ELR (cell line): ENCODE measurements around the gene PLCH2.
"Not testable (repeated sequence)": the region's sequence is repeated elsewhere in the genome, so short reads cannot be mapped to it uniquely, and the experiment has no call there.

Experiments used
- DNase-seq: peaks from one replicate; pipeline ENCODE4 v3.0.0-alpha.2; 2015; ENCODE audit warnings: low read depth

PLCH2 gene, protein sequence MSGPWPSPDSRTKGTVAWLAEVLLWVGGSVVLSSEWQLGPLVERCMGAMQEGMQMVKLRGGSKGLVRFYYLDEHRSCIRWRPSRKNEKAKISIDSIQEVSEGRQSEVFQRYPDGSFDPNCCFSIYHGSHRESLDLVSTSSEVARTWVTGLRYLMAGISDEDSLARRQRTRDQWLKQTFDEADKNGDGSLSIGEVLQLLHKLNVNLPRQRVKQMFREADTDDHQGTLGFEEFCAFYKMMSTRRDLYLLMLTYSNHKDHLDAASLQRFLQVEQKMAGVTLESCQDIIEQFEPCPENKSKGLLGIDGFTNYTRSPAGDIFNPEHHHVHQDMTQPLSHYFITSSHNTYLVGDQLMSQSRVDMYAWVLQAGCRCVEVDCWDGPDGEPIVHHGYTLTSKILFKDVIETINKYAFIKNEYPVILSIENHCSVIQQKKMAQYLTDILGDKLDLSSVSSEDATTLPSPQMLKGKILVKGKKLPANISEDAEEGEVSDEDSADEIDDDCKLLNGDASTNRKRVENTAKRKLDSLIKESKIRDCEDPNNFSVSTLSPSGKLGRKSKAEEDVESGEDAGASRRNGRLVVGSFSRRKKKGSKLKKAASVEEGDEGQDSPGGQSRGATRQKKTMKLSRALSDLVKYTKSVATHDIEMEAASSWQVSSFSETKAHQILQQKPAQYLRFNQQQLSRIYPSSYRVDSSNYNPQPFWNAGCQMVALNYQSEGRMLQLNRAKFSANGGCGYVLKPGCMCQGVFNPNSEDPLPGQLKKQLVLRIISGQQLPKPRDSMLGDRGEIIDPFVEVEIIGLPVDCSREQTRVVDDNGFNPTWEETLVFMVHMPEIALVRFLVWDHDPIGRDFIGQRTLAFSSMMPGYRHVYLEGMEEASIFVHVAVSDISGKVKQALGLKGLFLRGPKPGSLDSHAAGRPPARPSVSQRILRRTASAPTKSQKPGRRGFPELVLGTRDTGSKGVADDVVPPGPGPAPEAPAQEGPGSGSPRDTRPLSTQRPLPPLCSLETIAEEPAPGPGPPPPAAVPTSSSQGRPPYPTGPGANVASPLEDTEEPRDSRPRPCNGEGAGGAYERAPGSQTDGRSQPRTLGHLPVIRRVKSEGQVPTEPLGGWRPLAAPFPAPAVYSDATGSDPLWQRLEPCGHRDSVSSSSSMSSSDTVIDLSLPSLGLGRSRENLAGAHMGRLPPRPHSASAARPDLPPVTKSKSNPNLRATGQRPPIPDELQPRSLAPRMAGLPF (N-terminal part only)

DNA sequence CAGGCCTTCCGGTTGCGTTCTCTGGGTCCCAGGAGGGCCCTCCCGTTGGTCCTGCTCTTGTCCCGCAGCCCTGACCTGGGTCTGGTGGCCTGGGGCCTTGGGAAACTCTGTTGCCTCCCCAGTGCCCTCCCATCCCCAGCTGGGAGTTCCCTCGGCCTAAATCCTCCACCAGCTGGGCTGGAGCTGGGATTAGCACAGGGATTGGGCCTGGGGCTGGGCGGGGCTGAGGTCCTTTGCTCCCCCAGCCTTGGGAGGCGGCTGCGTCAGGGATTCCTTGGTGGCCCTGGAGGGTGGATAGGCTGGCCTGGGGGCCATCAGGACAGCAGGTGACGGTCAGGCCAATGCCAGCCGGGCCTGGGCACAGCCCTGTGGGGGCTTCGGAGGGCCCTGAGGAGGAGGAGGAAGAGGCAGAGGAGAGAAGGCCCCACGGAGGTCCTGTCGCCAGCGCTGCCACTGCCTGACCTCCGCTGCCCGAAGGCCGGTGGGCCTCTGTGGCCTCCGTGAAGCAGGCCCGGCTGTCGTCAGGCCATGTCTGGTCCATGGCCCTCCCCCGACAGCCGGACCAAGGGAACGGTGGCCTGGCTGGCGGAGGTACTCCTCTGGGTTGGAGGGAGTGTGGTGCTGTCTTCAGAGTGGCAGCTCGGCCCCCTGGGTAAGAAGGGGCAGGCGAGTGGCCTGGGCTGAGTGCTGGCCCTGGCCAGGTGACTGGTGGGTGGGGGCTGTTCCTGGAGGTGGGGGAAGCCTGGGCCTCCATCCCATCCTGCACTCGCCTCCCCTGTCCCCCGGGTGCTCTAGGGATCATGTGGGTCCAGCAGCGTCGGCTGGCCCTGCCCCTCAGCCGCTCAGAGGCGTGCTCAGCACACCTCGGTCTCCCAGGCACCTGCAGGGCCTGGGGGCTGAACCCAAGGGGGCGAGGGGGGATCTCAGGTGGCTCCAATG is at the start of gene PLCH2:
Gene PLCH2 (plus strand): TSS at position 229 of the 939 bp plus-strand sequence. CDS start 300 bp downstream, at position 529.
- DNase-seq, result no peak

DNA sequence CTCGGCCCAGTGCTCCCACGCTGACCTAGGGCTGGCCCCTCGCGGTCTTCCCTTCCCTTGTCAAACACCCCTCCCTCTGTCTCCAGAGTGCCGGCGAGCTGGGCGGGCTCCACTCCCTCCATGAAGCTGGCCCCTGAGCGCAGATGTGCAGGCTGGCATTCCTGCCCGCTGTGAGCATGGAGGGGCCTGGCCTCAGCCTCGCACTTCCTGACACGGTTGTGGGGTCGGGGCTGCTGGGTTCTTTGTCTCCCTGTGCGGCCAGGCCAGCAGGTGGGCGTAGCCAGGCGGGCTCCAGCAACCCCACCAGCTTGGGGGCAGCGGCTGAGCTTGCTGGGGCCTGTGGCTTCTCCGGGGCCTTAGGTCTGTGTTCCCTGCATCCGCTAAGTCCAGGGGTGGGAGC is 49.5 kb upstream of the PLCH2 start:
- DNase-seq, result no peak

DNA sequence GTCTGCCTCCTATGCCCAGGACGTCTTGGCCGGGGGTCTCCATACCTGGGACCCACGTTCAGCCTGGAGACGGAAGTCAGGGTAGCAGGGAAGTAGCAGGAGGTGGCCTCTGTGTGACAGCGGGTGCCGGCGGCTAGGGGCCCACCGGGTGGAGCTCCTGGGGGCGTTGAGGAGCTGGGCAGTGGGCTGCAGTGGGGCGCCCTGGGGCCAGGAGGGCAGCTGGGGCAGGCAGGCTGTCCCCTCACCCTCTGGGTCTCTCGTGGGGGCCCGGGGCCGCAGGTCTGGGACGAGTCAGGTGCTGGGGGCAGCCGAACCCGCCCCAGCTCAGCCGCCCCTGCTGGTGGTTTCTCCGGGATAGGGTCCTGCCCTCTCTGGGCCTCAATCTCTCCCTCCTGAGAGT is 49.0 kb upstream of the PLCH2 start:
- no peak for DNase-seq

DNA sequence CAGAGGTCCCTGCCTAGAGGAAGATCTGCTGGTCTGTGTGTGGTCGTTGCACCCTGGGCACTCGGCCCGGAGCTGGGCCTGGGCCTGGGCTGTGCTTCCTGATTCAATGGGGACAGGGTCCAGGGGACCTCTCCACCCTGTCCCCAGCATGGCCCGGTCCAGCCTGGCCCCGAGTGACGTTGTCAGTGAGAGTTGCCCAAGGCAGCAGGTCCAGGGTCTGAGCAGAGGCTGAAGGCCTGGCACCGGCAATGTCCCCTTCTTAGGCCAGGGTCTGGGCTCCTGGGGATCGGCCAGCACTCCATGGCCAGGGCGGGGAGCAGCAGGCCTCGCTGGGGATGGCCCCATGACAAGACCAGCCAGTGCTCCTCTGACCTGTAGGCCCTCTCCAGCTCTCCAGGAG is 48.1 kb upstream of the PLCH2 start:
- no peak for DNase-seq

DNA sequence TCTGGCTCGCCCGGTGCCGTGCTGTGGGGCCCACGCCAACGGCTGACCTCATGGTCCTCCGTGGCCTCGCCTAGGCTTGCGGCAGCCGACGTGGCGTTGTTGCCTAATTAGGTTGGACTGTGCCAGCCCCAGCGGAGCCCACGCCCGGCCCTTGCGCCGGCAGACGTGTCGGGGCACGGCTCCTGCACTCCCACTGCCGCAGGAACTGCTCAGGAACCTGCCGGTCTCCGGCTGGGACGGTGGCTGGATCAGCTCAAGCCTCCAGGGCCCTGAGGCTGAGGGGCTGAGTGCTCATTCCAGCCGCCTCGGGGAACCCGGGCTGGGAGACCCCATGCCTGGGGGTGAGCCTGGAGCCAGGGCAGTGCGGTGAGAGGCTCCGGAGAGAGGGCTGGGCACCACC is 47.6 kb upstream of the PLCH2 start:
- DNase-seq, result no peak

DNA sequence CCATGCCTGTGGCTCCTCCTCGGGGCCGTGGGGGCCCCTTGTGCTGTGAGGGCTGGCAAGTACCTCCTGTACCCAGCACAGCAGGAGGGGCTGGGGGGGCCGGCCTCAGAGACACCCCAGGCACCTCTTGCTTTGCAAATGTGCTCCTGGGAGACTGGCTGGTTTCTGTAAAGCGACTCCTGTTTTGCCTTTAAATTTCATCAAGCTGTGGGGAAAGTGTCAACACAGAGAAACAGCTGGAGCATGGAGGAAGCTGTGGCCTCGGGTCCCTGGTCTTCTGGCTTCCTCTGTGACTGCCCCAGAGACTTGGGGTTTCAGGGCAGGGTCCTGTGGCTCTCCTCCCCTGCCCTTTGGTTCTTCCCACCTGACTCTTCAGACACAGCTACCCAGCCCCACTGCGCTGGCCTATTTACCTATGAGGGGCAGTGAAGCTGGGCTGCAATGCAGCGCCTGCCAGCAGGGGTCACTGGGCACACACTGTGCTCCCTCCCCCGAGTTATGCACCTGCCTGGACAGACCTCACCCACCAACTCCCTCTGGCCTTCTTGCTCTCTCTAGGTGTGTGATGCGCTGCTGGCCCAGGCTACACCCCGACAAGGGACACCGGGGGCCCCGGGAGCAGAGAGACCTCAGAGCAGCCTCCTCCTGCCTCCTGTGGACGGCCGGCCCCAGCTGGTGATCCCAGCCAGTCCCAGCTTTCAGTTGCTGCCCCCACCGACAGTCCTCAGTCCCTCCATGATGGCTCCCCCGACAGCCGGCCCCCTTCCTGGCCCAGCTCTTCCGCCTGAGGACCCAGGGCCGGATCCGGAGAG is 46.1 kb upstream of the PLCH2 start:
- no peak for DNase-seq

DNA sequence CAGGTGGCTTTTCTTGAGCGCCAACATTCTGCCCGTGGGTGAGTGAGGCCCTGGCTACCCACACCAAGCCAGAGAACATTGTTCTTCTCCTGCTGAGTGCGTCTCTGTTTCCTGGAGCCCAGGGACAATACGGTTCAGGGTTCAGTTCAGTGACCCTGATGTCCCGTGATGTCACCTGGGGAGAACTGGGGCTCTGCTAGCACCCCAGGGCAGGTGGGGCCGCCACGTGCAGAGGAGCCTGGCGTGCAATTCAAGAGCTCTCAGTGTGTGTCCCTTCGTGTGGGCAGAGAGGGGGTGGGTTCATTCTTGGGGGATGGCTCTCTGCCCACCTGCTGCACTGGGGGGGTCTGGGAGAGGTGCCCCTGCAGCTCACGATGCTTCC is 45.5 kb upstream of the PLCH2 start:
- DNase-seq, result no peak

DNA sequence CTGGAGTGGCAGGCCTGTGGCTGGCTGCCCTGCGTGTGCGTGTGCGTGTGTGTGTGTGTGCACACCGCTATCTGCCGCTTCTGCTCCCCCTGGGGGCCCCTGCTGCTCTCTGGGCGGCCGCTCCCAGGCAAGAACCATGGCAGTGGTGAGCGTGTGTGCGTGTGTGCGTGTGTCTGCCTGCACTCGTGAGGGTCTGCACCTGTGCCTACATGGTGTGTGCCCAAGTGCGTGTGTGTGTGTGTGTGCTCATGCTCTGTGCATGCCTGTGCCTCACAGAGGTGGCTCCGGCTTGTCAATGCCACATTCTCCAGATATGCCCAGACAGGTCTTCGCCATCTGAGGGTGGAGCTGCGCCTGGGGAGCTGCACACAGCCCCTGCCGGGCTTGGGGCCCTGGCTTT is 45.0 kb upstream of the PLCH2 start:
- DNase-seq, result no peak

DNA sequence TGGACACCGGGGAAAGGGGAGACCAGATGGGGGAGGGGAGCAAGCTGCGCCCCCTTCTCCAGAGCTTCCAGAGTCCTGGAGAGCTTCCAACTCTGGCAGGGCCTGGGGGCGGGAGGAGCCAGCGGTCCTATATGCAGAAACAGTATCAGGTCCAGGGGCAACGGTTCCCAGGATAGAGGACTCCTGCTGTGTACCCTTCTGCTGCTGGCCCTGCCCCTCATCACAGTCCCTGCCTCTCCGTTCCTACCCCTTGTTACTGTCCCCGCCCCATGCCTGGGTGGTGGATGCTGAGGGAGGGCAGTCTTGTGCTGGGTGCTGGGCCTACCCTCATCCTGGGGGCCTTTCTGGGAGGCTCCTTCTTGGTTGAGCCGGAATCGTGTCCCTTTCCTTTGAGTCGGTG is 44.6 kb upstream of the PLCH2 start:
- no peak for DNase-seq

DNA sequence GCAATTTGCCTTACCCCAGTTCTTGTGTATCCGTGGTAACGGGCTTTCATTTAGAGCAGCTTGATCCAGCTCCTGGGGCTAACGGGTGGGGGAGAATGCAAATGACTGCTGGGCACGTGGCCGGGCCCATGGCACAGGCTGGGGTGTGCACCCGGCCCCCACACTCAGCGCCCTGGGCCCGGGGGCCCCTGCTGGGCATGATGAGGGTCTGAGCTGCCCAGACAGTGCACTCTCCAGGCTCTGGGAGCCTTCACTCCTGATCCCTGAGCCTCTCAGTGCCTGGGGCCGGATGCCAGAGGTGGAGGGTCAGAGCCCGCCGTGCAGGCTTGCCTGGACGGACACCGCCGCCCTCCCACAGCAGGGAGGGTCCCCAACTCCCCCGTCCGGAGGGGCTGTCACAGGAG is 43.6 kb upstream of the PLCH2 start:
- no peak for DNase-seq

DNA sequence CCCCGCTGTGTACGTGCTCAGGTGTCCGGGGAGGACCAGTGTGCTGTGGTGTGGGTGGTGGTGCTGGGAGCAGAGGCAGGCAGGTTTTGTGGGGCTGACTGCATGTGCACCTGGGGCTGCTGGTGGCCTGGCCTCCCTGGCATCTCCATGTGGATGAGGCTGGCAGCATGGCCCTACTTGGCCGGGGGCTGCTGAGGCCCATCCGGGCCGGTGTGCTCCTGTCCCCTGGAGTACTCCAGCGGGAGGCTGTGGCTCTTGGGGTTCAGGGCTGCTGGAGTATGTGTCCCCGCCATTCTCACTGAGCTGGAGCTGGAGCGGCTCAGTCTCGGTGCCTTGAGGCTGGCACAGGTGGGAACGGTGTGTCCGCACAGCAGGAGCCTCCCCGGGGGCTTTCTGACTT is 42.9 kb upstream of the PLCH2 start:
- DNase-seq, result no peak

DNA sequence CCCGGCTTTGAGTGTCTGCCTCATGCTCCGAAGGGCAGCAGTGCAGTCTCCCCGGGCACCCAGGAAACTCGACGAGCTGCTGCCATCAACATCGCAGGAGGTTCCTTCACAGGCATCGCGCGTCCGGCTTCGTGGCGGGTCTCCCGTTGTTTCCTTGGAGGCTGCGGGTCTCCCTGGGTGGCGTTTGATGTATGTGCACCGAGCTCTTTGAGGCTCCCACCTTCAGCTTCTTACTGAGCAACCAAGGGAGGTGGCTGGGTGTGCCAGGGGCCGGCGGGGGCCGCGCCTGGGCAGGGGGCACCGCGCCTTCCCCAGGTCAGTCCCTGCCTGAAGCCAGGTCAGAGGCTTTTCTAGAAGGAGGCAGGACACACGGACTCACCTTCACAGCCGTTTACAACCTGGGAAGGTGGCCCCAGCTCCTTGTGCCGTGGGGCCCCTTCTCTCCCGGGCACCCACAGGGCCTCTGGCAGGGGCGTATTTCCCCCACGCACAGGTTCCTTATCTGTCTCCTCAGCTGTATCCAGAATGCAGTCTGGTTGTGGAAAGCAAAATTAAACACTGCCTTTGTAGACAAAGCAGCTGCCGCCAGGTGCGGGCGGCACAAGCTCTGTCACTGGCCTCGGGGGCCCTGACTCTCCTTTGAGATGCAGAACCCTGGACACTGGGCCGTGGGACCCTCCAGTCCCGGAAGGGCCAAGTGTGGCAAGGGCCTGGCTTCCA is 42.0 kb upstream of the PLCH2 start:
- DNase-seq, result no peak

DNA sequence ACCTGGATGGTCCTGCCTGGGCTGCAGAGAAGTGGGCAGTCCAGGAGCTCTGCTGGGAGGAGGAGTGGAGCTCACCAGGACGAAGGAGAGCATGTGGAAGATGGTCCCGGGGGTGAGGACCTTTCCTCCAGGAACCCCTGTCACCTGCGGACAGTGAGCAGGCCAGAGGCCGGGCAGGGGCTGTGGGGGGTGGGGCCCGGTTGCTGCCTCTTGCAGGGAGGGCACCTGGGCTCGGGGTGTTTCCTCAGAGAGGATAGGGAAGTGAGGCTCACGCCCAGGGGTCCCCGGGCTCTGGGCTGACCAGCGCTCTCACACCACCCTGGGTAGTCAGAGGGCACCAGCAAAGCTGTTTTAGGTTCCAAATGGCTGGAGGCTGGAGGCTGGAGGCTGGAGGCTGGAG is 41.0 kb upstream of the PLCH2 start:
- DNase-seq, result no peak

DNA sequence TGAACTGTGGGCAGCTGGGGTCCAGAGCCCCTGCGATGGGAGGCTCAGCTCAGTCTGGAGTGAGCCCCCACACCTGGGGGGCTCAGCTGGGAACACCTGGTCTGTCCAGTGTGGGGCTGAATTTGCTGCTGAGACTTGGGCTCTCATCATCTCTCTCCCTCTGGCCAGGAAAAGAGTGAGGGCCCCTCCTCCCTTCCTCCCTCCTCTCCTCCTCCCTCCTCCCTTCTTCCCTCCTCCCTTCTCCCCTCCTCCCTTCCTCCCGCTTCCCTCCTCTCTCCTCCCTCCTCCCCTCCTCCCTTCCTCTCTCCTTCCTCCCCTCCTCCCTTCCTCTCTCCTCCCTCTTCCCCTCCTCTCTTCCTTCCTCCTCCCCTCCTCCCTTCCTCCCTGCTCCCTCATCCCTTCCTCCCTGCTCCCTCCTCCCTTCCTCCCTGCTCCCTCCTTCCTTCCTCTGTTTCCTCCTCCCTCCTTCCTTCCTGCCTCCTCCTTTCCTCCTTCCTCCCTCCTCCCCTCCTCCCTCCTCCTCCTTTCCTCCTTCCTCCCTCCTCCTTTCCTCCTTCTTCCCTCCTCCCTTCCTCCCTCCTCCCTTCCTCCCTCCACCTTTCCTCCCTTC is 40.2 kb upstream of the PLCH2 start:
- no peak for DNase-seq

DNA sequence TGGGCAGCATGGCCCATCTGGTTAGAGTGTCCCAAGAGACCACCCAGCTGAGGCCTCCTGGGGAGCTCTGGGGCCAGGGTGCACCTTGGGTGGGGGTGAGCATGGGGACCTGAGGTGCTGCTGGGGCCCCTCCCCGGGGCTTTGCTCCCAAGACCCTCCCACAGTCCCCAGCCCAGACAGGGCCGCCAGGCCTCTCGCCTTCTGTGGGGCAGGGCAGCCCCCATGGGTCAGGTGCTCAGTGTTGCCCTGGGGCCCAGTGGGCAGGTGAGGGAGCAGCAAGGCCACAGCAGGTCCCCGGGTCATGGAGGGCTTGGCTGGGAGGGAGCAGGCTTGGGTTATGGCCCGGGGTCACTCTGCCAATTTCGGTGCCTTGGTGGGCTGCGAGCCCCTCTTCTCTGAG is 39.2 kb upstream of the PLCH2 start:
- no peak for DNase-seq

DNA sequence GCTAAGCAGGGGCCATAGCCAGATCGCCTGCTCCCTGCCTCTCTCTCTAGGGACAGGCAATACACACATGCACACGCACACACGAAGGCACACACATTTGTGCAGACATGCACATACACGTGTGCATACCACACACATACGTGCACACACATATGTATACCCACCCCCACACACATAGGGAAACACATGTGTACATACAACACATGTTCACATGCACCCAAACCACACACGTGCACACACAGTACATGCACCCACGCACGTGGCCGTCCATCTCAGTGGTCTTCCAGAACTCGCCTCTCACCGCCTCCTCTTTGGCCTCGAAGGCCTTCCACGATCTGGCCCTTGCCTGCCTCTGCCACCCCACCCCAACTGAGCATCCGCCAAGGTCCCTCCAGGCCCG is 38.5 kb upstream of the PLCH2 start:
- DNase-seq, result no peak

DNA sequence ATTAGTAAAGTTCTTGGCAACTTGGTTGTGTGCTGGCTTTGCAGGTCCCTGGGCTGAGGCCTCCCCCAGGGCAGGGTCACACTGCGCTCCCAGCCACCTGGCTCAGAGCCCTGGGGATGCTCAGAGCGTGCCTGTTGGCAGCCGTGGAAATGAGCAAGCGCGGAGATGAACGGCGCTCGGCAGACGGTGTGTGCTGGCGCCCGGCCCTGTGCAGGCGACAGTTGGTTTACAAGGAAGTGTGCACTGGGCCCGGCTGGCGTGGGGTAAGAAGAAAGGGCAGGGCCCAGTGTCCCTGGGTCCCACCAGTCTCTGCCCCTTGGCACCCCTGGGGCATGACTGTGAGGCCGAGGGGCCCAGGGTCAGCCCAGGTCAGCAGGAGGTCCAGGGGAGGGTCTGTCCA is 38.1 kb upstream of the PLCH2 start:
- DNase-seq, result no peak

DNA sequence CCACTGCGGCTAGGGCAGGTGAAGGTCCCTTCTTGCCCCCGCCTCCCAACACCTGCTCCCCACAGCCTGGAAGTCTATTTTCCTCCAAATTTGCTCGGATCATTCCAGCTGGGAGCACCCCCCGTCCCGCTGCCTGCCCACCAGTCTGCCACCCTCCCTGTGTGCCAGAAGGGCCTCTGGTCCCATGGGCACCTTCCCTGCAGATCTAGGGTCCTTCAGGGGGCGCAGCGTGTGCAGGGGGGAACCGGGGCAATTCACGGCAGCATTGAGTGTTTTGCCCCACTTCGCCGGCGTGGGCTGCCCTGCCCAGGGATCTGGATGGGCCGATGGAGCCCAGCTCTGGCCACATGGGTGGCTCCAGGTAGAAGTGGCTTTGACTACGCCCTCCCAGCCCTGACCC is 37.4 kb upstream of the PLCH2 start:
- DNase-seq, result no peak

DNA sequence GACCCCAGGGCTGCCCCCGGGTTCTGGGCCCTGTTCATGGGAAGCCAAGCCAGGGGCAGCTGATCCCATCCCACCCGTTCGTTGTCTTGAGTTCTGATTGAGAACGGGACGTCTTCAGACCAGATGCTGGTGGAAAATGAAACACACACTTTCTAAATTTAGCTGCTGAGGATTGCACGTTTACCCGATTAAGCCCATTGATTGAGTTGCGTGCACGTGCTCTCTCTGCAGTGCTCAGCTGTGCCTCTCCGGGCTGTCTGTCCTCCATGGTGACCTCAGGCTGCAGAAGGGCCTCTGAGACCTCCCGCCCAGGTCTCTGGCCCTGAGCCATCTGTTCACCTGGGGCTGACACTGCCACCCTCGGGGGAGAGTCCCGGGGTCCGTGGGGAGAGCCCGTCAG is 36.7 kb upstream of the PLCH2 start:
- no peak for DNase-seq

DNA sequence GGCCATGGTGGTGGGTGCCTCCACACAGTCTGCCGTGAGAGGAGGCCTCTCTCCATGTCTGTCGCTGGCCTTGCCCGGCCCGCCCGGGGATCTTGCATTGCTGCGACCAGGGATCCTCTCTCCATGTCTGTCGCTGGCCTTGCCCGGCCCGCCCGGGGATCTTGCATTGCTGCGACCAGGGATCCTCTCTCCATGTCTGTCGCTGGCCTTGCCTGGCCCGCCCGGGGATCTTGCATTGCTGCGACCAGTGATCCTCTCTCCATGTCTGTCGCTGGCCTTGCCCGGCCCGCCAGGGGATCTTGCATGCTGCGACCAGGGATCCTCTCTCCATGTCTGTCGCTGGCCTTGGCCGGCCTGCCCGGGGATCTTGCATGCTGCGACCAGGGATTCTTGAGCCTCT is 35.7 kb upstream of the PLCH2 start:
- DNase-seq, result not testable (repeated sequence)
